Gastroesophageal sphincter (tissue), 4 donors: ENCODE results near the gene MAST3. TPM values are rescaled to one million over a fixed set of nuclear protein-coding genes. Genes with fewer than 3 reads are reported as not detected.
A peak's percentile ranks its signal among the peaks of the same experiment; 100 is the strongest.

Experiments used
- ATAC-seq: fragments of 150-250 bp; one replicate; pipeline ENCODE4 v1.9.1; 2016; ENCODE audit warnings: mild to moderate bottlenecking, moderate library complexity
- H3K27ac ChIP-seq, 4 donors: fragments of 200-600 bp; sonication (generic) in 3 of 4; 1 replicate in 3 of 4; 2 replicates in 1 of 4; pipeline ENCODE4 v1.5.1; 2016 to 2019
- H3K27me3 ChIP-seq: fragments of 200-600 bp; sonication (generic); one replicate; pipeline ENCODE4 v1.5.1; 2019
- H3K36me3 ChIP-seq, 2 donors: fragments of 200-600 bp; sonication (generic); one replicate each; pipeline ENCODE4 v1.5.1; 2019; ENCODE audit warnings: control low read depth in 1 of 2
- H3K4me1 ChIP-seq, 3 donors: fragments of 200-600 bp; sonication (generic); 1 replicate in 2 of 3; 2 replicates in 1 of 3; pipeline ENCODE4 v1.5.1; 2016 to 2019; ENCODE audit warnings: control low read depth in 2 of 3
- H3K4me3 ChIP-seq, 2 donors: fragments of 200-600 bp; sonication (generic); one replicate each; pipeline ENCODE4 v1.5.1; 2019; ENCODE audit warnings: mild to moderate bottlenecking in 1 of 2, moderate library complexity in 1 of 2
- H3K9me3 ChIP-seq, 3 donors: fragments of 200-600 bp; sonication (generic); one replicate each; pipeline ENCODE4 v1.5.1; 2017 to 2019; ENCODE audit warnings: control low read depth in 2 of 3
- EP300 ChIP-seq: sonication (generic); formaldehyde crosslinking; IDR thresholded peaks from one replicate; pipeline ENCODE4 v1.6.1; 2017; ENCODE audit warnings: antibody characterized with exemption, mild to moderate bottlenecking
- POLR2A ChIP-seq, 2 donors: fragments of 450-650 bp; IDR thresholded peaks; one replicate each; pipeline ENCODE4 v1.6.1; 2017; ENCODE audit warnings: antibody characterized with exemption in 2 of 2, mild to moderate bottlenecking in 2 of 2, moderate library complexity in 1 of 2
- POLR2AphosphoS5 ChIP-seq: sonication (generic); formaldehyde crosslinking; IDR thresholded peaks from one replicate; pipeline ENCODE4 v1.6.1; 2017; ENCODE audit warnings: antibody characterized with exemption
- WGBS, 2 donors: methylation state at CpG; one replicate each; pipeline ENCODE4 v1.1.5; 2018; ENCODE audit warnings: low coverage in 1 of 2; 5-methylcytosine and 5-hydroxymethylcytosine counted together
- total RNA-seq, 4 donors: library from RNA; depleted of rRNA; stranded (reverse); fragments of >200 nt; gene quantifications; one replicate each; pipeline ENCODE4 v1.1.0, GENCODE V29; 2016
- TF ChIP-seq, protein P1 (sequence below), 4 experiments: fragments of 200-600 bp in 2 of 4; fragments of 450-650 bp in 2 of 4; sonication (generic) in 1 of 4; IDR thresholded peaks; one replicate each; pipeline ENCODE4 v1.5.1; 2017 to 2019; ENCODE audit warnings: antibody characterized with exemption in 4 of 4, mild to moderate bottlenecking in 2 of 4, moderate library complexity in 2 of 4

MAST3 gene
- total RNA-seq, 4 donors from 2014 or later = 3.3 to 8.8 (median 4.8) TPM

GRCh38 chr19:18121166-18121565, 23.6 kb downstream of the MAST3 start:
- WGBS, 2 donors = 93 to 95% methylated on average over 3 to 5 of the region's 5 CpGs
- ATAC-seq = no peak
- Histone ChIP-seq H3K9me3 (no peaks in the 10 kb centered on the region), H3K4me3 (no peak overlapping the region), H3K27me3 (no peaks in the 10 kb centered on the region), H3K27ac (no peak overlapping the region), H3K36me3 (peaks cover 0 to 44% of the 10 kb centered on the region in 2 donors), H3K4me1 (peaks cover 0 to 26% (median 11%) of the 10 kb centered on the region in 3 donors)
- no peak for TF ChIP-seq POLR2A (IDR thresholded peaks at IDR 0.05)

- Histone ChIP-seq H3K27me3 (no peaks in the 10 kb centered on the region), H3K4me3 (no peak overlapping the region), H3K9me3 (no peaks in the 10 kb centered on the region), H3K36me3 (peaks cover 0 to 53% of the 10 kb centered on the region in 2 donors), H3K4me1 (peaks cover 0 to 18% (median 7%) of the 10 kb centered on the region in 3 donors), H3K27ac (no peak overlapping the region)
- no peak for ATAC-seq
- TF ChIP-seq POLR2A (IDR thresholded peaks at IDR 0.05) (no peak), POLR2AphosphoS5 (no peak)
- TF ChIP-seq, protein P1, sequence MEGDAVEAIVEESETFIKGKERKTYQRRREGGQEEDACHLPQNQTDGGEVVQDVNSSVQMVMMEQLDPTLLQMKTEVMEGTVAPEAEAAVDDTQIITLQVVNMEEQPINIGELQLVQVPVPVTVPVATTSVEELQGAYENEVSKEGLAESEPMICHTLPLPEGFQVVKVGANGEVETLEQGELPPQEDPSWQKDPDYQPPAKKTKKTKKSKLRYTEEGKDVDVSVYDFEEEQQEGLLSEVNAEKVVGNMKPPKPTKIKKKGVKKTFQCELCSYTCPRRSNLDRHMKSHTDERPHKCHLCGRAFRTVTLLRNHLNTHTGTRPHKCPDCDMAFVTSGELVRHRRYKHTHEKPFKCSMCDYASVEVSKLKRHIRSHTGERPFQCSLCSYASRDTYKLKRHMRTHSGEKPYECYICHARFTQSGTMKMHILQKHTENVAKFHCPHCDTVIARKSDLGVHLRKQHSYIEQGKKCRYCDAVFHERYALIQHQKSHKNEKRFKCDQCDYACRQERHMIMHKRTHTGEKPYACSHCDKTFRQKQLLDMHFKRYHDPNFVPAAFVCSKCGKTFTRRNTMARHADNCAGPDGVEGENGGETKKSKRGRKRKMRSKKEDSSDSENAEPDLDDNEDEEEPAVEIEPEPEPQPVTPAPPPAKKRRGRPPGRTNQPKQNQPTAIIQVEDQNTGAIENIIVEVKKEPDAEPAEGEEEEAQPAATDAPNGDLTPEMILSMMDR (IDR thresholded peaks at IDR 0.05) = no peak
- WGBS, 2 donors = 33 to 96% methylated on average over 1 to 5 of the region's 7 CpGs
These were observed 24.8 kb downstream of the MAST3 start for GRCh38 chr19:18122424-18122823.

DNA sequence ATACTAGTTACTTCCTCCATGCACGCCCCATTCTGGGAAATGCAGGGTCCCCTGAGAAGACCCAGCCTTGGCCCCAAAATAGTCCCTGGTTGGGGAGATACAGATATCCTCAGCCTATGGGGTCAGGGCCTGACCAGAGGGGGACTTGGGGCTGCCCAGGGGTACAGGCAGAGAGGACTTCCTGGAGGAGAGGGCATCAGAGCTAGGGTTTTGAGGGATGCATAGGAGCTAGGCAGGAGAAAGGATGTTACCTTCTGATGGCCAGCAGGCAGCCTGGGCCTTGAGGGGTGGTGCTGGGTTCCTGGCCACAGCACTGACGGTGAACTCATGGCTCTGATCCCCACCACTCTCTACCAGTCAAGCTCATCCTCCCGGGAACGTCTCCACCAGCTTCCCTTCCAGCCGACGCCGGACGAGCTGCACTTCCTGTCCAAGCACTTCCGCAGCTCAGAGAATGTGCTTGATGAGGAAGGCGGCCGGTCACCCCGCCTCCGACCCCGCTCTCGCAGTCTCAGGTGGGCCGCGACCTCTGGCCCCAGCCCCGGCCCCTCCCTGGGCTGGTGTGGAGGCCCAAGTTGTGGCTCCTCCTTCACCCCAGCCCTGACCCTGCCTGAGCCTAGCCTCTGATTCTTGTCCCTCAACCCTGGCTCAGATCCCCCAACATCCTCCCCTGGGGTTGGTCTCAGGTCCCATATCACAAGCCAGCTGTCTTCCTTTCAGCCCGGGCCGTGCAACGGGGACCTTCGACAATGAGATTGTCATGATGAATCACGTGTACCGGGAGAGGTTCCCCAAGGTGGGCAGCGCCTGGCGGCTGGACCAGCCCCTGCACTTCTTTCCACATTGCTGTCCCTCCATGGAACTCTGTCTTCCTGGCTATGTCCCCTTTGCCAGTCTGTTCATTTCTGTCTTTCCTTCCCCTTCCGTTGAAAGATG, 25.6 kb downstream of the MAST3 start:
- ATAC-seq = peak; percentile 48
- Histone ChIP-seq H3K27me3 (no peaks in the 10 kb centered on the region), H3K4me3 (no peak overlapping the region), H3K4me1 (peaks cover 0 to 14% (median 6%) of the 10 kb centered on the region in 3 donors), H3K36me3 (peaks cover 0 to 60% of the 10 kb centered on the region in 2 donors), H3K9me3 (no peaks in the 10 kb centered on the region), H3K27ac (peak overlapping the region in 2 of 4 donors; percentile 8 to 38)
- 68 to 73% methylated on average over 3 to 16 of the region's 27 CpGs for WGBS, 2 donors
- TF ChIP-seq EP300 = no peak
- no peak for TF ChIP-seq POLR2A (IDR thresholded peaks at IDR 0.05)
- TF ChIP-seq, protein P1 (IDR thresholded peaks at IDR 0.05) = no peak
- TF ChIP-seq POLR2AphosphoS5 = peak; percentile 9

DNA sequence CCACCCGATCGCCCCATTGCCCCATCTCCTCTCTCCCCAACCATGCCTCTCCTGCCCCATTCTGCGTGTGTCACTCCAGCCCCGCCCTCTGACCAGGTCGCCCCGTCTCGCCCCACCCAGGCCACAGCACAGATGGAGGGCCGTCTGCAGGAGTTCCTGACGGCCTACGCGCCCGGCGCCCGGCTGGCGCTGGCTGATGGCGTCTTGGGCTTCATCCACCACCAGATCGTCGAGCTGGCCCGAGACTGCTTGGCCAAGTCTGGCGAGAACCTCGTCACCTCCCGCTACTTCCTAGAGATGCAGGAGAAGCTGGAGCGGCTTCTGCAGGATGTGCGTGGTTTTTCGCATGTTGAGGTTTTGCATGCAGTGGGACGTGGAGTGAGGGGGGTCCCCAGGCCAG, 26.2 kb downstream of the MAST3 start:
- Histone ChIP-seq H3K36me3 (peaks cover 0 to 67% of the 10 kb centered on the region in 2 donors), H3K4me3 (no peak overlapping the region), H3K27me3 (no peaks in the 10 kb centered on the region), H3K9me3 (no peaks in the 10 kb centered on the region), H3K27ac (peak overlapping the region in 1 of 4 donors; percentile 38), H3K4me1 (peaks cover 0 to 7% (median under 1%) of the 10 kb centered on the region in 3 donors)
- 65% methylated on average over 4 of the region's 26 CpGs; no CpG with 5 or more reads in 1 of the 2 donors for WGBS, 2 donors
- peak; percentile 31 for ATAC-seq
- no peak for TF ChIP-seq POLR2A (IDR thresholded peaks at IDR 0.05)
- no peak for TF ChIP-seq POLR2AphosphoS5
- TF ChIP-seq EP300 = no peak
- TF ChIP-seq, protein P1 (IDR thresholded peaks at IDR 0.05) = no peak

DNA sequence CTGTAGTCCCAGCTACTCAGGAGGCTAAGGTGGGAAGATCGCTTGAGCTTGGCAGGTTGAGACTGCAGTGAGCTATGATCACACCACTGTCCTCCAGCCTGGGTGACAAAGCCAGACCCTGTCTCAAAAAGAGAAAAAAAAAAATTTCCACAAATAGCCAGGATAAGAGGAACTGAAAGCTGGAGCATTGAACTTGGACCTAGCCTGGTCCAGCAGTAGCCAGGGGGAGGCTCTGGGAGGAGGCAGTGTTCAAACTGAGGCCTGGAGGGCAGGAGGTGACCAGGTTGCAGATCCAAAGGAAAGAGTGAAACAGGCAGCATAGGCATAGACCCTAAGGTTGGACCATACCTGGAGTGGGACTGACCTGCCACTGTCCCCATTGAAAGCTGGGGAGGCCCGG, 28.5 kb downstream of the MAST3 start:
- Histone ChIP-seq H3K36me3 (peaks cover 0 to 89% of the 10 kb centered on the region in 2 donors), H3K27me3 (no peaks in the 10 kb centered on the region), H3K9me3 (no peaks in the 10 kb centered on the region), H3K4me1 (no peaks in the 10 kb centered on the region), H3K27ac (no peak overlapping the region), H3K4me3 (no peak overlapping the region)
- no peak for ATAC-seq
- TF ChIP-seq POLR2A (IDR thresholded peaks at IDR 0.05) (no peak), EP300 (no peak), POLR2AphosphoS5 (no peak)
- TF ChIP-seq, protein P1 (IDR thresholded peaks at IDR 0.05) = no peak
- 81% methylated on average over 2 of the region's 2 CpGs; no CpG with 5 or more reads in 1 of the 2 donors for WGBS, 2 donors
